Heart left ventricle (tissue), 16 donors: ENCODE measurements around the gene RFX2. TPM values are rescaled to one million over a fixed set of nuclear protein-coding genes. Genes with fewer than 3 reads are reported as not detected.

ENCODE experiments used
- ATAC-seq, 4 donors: fragments of 200-7000 bp; cut with Tn5 transposase; one replicate each; pipeline ENCODE4 v1.9.1; 2020 to 2022; ENCODE audit warnings: moderate library complexity in 4 of 4, mild to moderate bottlenecking in 3 of 4, moderate number of reproducible peaks in 1 of 4
- DNase-seq, 5 donors: peaks; one replicate each; pipeline ENCODE4 v3.0.0-alpha.2; 2020
- H3K27ac ChIP-seq, 12 donors: fragments of 200-600 bp; sonication (generic) in 4 of 12; one replicate each; pipeline versions ENCODE4 v1.5.0 to v1.8.0; 2016 to 2022; ENCODE audit warnings: mild to moderate bottlenecking in 2 of 12
- H3K27me3 ChIP-seq, 9 donors: fragments of 200-600 bp; sonication (generic) in 2 of 9; one replicate each; pipeline versions ENCODE4 v1.5.1 to v1.8.0; 2016 to 2022; ENCODE audit warnings: mild to moderate bottlenecking in 3 of 9
- H3K36me3 ChIP-seq, 9 donors: fragments of 200-600 bp; sonication (generic) in 2 of 9; one replicate each; pipeline versions ENCODE4 v1.5.0 to v1.8.0; 2018 to 2022; ENCODE audit warnings: mild to moderate bottlenecking in 2 of 9
- H3K4me1 ChIP-seq, 12 donors: fragments of 200-600 bp; sonication (generic) in 4 of 12; one replicate each; pipeline versions ENCODE4 v1.5.0 to v1.8.0; 2016 to 2022; ENCODE audit warnings: mild to moderate bottlenecking in 3 of 12
- H3K4me3 ChIP-seq, 12 donors: fragments of 200-600 bp; sonication (generic) in 4 of 12; one replicate each; pipeline versions ENCODE4 v1.5.0 to v1.8.0; 2017 to 2022; ENCODE audit warnings: mild to moderate bottlenecking in 9 of 12, moderate library complexity in 4 of 12
- H3K9me3 ChIP-seq, 12 donors: fragments of 200-600 bp; sonication (generic) in 4 of 12; one replicate each; pipeline versions ENCODE4 v1.5.0 to v1.8.0; 2016 to 2022; ENCODE audit warnings: mild to moderate bottlenecking in 1 of 12
- CTCF ChIP-seq, 12 donors: fragments of 200-600 bp; sonication (generic) in 4 of 12; IDR thresholded peaks; one replicate each; pipeline versions ENCODE4 v1.5.0 to v1.8.0; 2018 to 2022; ENCODE audit warnings: antibody characterized with exemption in 12 of 12, mild to moderate bottlenecking in 5 of 12
- POLR2A ChIP-seq, 2 donors: fragments of 450-650 bp; IDR thresholded peaks; one replicate each; pipeline ENCODE4 v1.6.1; 2017; ENCODE audit warnings: antibody characterized with exemption in 2 of 2, mild to moderate bottlenecking in 2 of 2, moderate library complexity in 2 of 2
- WGBS, 4 donors: extraction: QIAGEN DNeasy Blood & Tissue Kit in 2 of 4; methylation state at CpG; one replicate each; pipeline versions ENCODE4 v1.1.5 to v1.1.7; 2013 to 2018; 5-methylcytosine and 5-hydroxymethylcytosine counted together
- intact Hi-C, 10 donors: fragments of 100-400 bp; cut with DNase I; formaldehyde crosslinking; loops; one replicate each; pipeline versions ENCODE4 v1.11.1 to v1.14.2; 2022
- polyA plus RNA-seq, 2 donors: library from polyadenylated mRNA; stranded (reverse); fragments of 200-250 nt; gene quantifications; one replicate each; pipeline ENCODE4 v1.2.3, GENCODE V29; 2013
- total RNA-seq, 9 donors: library from RNA; depleted of rRNA in 2 of 9; stranded (reverse); fragments of >200 nt in 2 of 9; fragmentation: NEBNext Ultra II Directional in 3 of 9; extraction: Animal tissue kit (Norgen Biotek cat#: 25700) in 3 of 9; gene quantifications; one replicate each; pipeline versions ENCODE4 v1.1.0 to v1.2.4, GENCODE V29; 2016 to 2023
- donor health status: ischemic (EF 13 %, LVEDD 7.1; RV severe dilation, severe dysfunction).
- donor health status: healthy with polysubstance abuse.
- donor health status: DM: no; HTN: yes; CAD: no.
- donor health status: DM: no; HTN: no; CAD: no.
- donor health status: ischemic (EF 25% LVEDD 6.9; RV normal size, moderate dysfunction).
- donor health status: ischemic (EF 25% LVEDD 5.7; RV mildly dilated, moderate dysfunction).
- donor health status: healthy.
- donor health status: DM: yes; HTN: yes; CAD: no.
- donor health status: ischemic (EF 35%, LVEDD 5.7; RV mildly dilated, moderate dysfunction).
- donor health status: nonischemic (EF 11% LVEDD 7.7; RV severe dilation, severe dysfunction).
- donor health status: DM: yes; HTN: yes; CAD: no.
- donor health status: PGD.
- donor health status: ischemic (EF 29% LVEDD 5.4; RV normal size, mild dysfunction).
- donor health status: nonischemic (EF 23%, LVEDD 6.1; RV moderate dilation, normal function).

RFX2 gene
- total and polyA plus RNA-seq, 11 donors: 2.8 to 20.0 (median 5.9) TPM

DNA sequence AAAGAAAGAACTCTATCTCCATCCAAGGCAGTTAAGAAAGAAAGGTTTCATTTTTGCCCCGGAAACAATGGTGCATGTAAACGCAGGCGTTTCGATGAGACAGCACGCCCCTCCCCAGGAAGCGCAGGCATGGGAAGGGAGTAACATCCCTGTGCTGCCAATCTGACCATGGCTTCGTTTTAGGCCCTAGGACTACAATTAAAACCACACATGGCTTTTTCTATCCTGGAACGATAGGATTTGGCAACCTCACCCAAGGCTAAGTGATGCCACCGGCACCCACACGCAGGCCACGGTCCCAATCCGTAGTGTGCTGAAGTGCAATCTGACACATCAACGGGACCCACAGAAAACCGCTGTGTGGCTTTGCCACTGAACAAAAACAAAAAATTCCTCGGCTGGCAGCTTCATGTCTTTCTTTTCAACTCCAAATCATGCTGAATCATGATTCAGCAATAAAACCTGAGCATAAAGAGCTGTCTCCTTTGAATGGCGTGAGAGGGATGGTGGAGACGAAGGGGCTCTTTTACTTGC lies 156.6 kb downstream of the RFX2 start:
- no peak for DNase-seq
- TF ChIP-seq POLR2A (IDR thresholded peaks at IDR 0.05) (no peak), CTCF (IDR thresholded peaks at IDR 0.05) (no peak)
- H3K36me3 ChIP-seq: peaks cover 0 to 20% (median 0%) of the 10 kb centered on the region in 9 donors
- no peak for ATAC-seq
- H3K4me1 ChIP-seq: peaks cover 21 to 100% (median 86%) of the 10 kb centered on the region in 12 donors
- no peaks in the 10 kb centered on the region for H3K27me3 ChIP-seq
- intact Hi-C loops: loop anchor here in 1 of 10 donors (1.0 kb wide), 1 partner anchor 49 kb away; the partner anchor contains the start of gene VMAC
- peak overlapping the region in 1 of 12 donors; percentile 23 for H3K4me3 ChIP-seq
- 42 to 55% (median 49%) methylated on average over 17 of the region's 17 CpGs for WGBS, 4 donors
- H3K27ac ChIP-seq: peak overlapping the region in 11 of 12 donors; percentile 62 to 85 (median 69)
- no peaks in the 10 kb centered on the region for H3K9me3 ChIP-seq

GRCh38 chr19:5953030-5953589 lies 157.2 kb downstream of the RFX2 start:
- 54 to 61% (median 58%) methylated on average over 5 of the region's 5 CpGs for WGBS, 4 donors
- Histone ChIP-seq H3K4me1 (peaks cover 21 to 100% (median 89%) of the 10 kb centered on the region in 12 donors), H3K4me3 (no peak overlapping the region)

DNA sequence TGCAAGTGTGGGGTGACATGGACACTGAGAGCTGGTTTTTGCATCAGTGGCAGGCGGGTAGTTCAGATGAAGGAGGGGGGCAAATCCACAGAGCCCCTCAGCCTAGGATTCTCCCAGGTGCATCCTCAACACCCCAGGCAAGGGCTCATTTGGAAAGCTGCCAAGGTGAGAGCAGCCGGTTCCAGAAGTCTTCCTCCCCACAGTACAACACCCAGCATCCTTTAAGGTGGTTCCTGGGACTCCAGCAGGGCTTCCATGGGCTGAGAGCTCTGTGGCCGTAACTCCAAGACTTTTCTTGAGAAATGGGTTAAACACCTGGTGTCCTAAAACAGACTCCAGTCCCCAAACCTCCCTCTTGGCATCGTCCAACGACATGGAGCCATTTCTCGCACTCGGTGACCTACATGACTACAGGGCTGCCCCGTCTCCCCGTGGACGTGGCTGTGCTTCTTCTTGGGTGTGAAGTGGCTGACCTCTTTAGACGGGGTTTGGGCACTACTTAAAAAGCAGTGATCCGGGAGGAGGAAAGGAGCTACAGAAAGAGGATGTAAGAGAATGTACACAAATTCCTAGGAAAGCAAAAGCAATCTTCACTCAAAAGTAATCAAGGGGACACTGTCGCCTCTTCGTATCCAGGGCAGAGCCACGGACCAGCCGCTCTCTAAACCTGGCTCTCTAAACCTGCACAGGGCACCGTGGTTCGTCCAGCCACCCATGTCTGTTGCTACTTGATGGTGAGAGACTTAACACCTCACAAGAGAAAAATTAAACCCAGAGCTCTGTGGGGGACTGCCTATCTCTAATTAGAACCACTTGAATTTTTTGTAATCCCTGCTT lies 157.9 kb downstream of the RFX2 start:
- H3K4me1 ChIP-seq: peaks cover 27 to 100% (median 95%) of the 10 kb centered on the region in 12 donors
- WGBS, 4 donors: 39 to 50% (median 43%) methylated on average over 18 of the region's 18 CpGs
- ATAC-seq (no peak), DNase-seq (no peak)
- TF ChIP-seq CTCF (IDR thresholded peaks at IDR 0.05) (no peak), POLR2A (IDR thresholded peaks at IDR 0.05) (no peak)
- intact Hi-C loops: no loop called here
- peak overlapping the region in 10 of 12 donors; percentile 20 to 85 (median 68) for H3K27ac ChIP-seq
- H3K4me3 ChIP-seq: no peak overlapping the region
- peaks cover 0 to 11% (median 0%) of the 10 kb centered on the region in 9 donors for H3K36me3 ChIP-seq
- H3K27me3 ChIP-seq: no peaks in the 10 kb centered on the region
- H3K9me3 ChIP-seq: no peaks in the 10 kb centered on the region

More at GRCh38 chr19:5953030-5953589, 157.2 kb downstream of the RFX2 start:
- peaks cover 0 to 17% (median 0%) of the 10 kb centered on the region in 9 donors for H3K36me3 ChIP-seq
- no peaks in the 10 kb centered on the region for H3K27me3 ChIP-seq
- no peak for DNase-seq
- ATAC-seq: no peak
- no peaks in the 10 kb centered on the region for H3K9me3 ChIP-seq
- TF ChIP-seq POLR2A (IDR thresholded peaks at IDR 0.05) (no peak), CTCF (IDR thresholded peaks at IDR 0.05) (no peak)
- H3K27ac ChIP-seq: peak overlapping the region in 11 of 12 donors; percentile 62 to 85 (median 69)
- intact Hi-C loops: no loop called here
